Right atrium auricular region (tissue), 2 donors: Measurements from ENCODE around the gene CLDN3. TPM values are rescaled to one million over a fixed set of nuclear protein-coding genes. Genes with fewer than 3 reads are reported as not detected.
"Not testable (repeated sequence)": the region's sequence is repeated elsewhere in the genome, so short reads cannot be mapped to it uniquely, and the experiment has no call there.

ENCODE experiments used
- DNase-seq: peaks from one replicate; pipeline ENCODE4 v3.0.0-alpha.2; 2019; ENCODE audit warnings: low spot score
- H3K27ac ChIP-seq, 2 donors: fragments of 200-600 bp; sonication (generic); 1 replicate in 1 of 2; 2 replicates in 1 of 2; pipeline ENCODE4 v1.5.1; 2016 to 2019
- H3K27me3 ChIP-seq, 2 donors: fragments of 200-600 bp; sonication (generic); one replicate each; pipeline versions ENCODE4 v1.5.1 to v1.6.0; 2017 to 2019
- H3K36me3 ChIP-seq: fragments of 200-600 bp; sonication (generic); one replicate; pipeline ENCODE4 v1.5.1; 2016
- H3K4me1 ChIP-seq, 2 donors: fragments of 200-600 bp; sonication (generic); one replicate each; pipeline versions ENCODE4 v1.5.1 to v1.6.0; 2017 to 2019
- H3K4me3 ChIP-seq, 2 donors: fragments of 200-600 bp; sonication (generic); 1 replicate in 1 of 2; 2 replicates in 1 of 2; pipeline ENCODE4 v1.5.1; 2017 to 2019; ENCODE audit warnings: mild to moderate bottlenecking in 1 of 2, moderate library complexity in 1 of 2
- H3K9me3 ChIP-seq, 2 donors: fragments of 200-600 bp; sonication (generic); one replicate each; pipeline ENCODE4 v1.5.1; 2019
- CTCF ChIP-seq, 2 donors: fragments of 200-600 bp; sonication (generic); IDR thresholded peaks; one replicate each; pipeline ENCODE4 v1.5.1; 2019; ENCODE audit warnings: antibody characterized with exemption in 2 of 2
- total RNA-seq, 2 donors: library from RNA; depleted of rRNA; stranded (reverse); fragments of >200 nt; gene quantifications; one replicate each; pipeline ENCODE4 v1.1.0, GENCODE V29; 2016

Gene CLDN3
- total RNA-seq, 2 donors from 2014 or later: not detected

GRCh38 chr7:73727952-73728351 is 42.1 kb downstream of the CLDN3 start:
- H3K27me3 ChIP-seq: no peaks in the 10 kb centered on the region
- no peak overlapping the region for H3K27ac ChIP-seq
- no peak for DNase-seq
- H3K4me3 ChIP-seq: no peak overlapping the region
- H3K9me3 ChIP-seq: no peaks in the 10 kb centered on the region
- TF ChIP-seq CTCF (IDR thresholded peaks at IDR 0.05): no peak
- H3K4me1 ChIP-seq: no peaks in the 10 kb centered on the region
- no peaks in the 10 kb centered on the region for H3K36me3 ChIP-seq

GRCh38 chr7:73726083-73726466 is 44.0 kb downstream of the CLDN3 start:
- no peaks in the 10 kb centered on the region for H3K4me1 ChIP-seq
- no peak overlapping the region for H3K4me3 ChIP-seq
- TF ChIP-seq CTCF (IDR thresholded peaks at IDR 0.05): no peak
- no peaks in the 10 kb centered on the region for H3K9me3 ChIP-seq
- H3K27me3 ChIP-seq: no peaks in the 10 kb centered on the region
- DNase-seq: no peak
- no peaks in the 10 kb centered on the region for H3K36me3 ChIP-seq
- no peak overlapping the region for H3K27ac ChIP-seq

GRCh38 chr7:73723813-73724212 is 46.3 kb downstream of the CLDN3 start:
- Histone ChIP-seq H3K4me3 (no peak overlapping the region), H3K27ac (no peak overlapping the region), H3K4me1 (peaks cover 0 to 12% of the 10 kb centered on the region in 2 donors), H3K27me3 (no peaks in the 10 kb centered on the region), H3K9me3 (no peaks in the 10 kb centered on the region), H3K36me3 (no peaks in the 10 kb centered on the region)
- DNase-seq: no peak
- no peak for TF ChIP-seq CTCF (IDR thresholded peaks at IDR 0.05)

- TF ChIP-seq CTCF (IDR thresholded peaks at IDR 0.05): no peak
- no peaks in the 10 kb centered on the region for H3K27me3 ChIP-seq
- H3K4me1 ChIP-seq: peaks cover 0 to 22% of the 10 kb centered on the region in 2 donors
- no peak for DNase-seq
- no peak overlapping the region for H3K4me3 ChIP-seq
- no peaks in the 10 kb centered on the region for H3K36me3 ChIP-seq
- no peaks in the 10 kb centered on the region for H3K9me3 ChIP-seq
- H3K27ac ChIP-seq: no peak overlapping the region
Observed at GRCh38 chr7:73722785-73723184, 47.3 kb downstream of the CLDN3 start.

GRCh38 chr7:73722182-73722581 is 47.9 kb downstream of the CLDN3 start:
- not testable (repeated sequence) for H3K4me3 ChIP-seq, DNase-seq, H3K36me3 ChIP-seq, H3K27me3 ChIP-seq, H3K27ac ChIP-seq, H3K9me3 ChIP-seq
- peaks cover 0 to 25% of the 10 kb centered on the region in 2 donors for H3K4me1 ChIP-seq

GRCh38 chr7:73721377-73721817 is 48.7 kb downstream of the CLDN3 start:
- no peak for DNase-seq
- Histone ChIP-seq H3K4me3 (no peak overlapping the region), H3K9me3 (no peaks in the 10 kb centered on the region), H3K27ac (peak overlapping the region in 1 of 2 donors; percentile 12), H3K36me3 (no peaks in the 10 kb centered on the region), H3K4me1 (peaks cover 0 to 30% of the 10 kb centered on the region in 2 donors), H3K27me3 (no peaks in the 10 kb centered on the region)
- TF ChIP-seq CTCF (IDR thresholded peaks at IDR 0.05): no peak

- not testable (repeated sequence) for H3K9me3 ChIP-seq, H3K36me3 ChIP-seq, H3K4me3 ChIP-seq, DNase-seq, H3K27ac ChIP-seq, H3K27me3 ChIP-seq
- H3K4me1 ChIP-seq: peaks cover 0 to 32% of the 10 kb centered on the region in 2 donors
Observed at GRCh38 chr7:73720443-73720842, 49.6 kb downstream of the CLDN3 start.
